GM19452 (cell line): ENCODE data around the gene FTCDNL1.

Experiments used
- ATAC-seq: cut with Tn5 transposase; IDR thresholded peaks from one replicate; pipeline ENCODE4 v1.9.1; 2021; ENCODE audit not compliant: unreplicated experiment

Gene FTCDNL1

GRCh38 chr2:199850718-199851500 is at the start of gene FTCDNL1:
Gene FTCDNL1, minus strand, starts transcription at chr2:199851192. Its CDS starts 2,230 bp downstream, at chr2:199848962.
- ATAC-seq = peak; percentile 97

- ATAC-seq = no peak
Observed at GRCh38 chr2:199896617-199897016, 45.6 kb upstream of the FTCDNL1 start.

GRCh38 chr2:199895406-199895805 is 44.4 kb upstream of the FTCDNL1 start:
- ATAC-seq = no peak

- ATAC-seq = no peak
Observed at GRCh38 chr2:199883474-199884212, 32.7 kb upstream of the FTCDNL1 start.

- no peak for ATAC-seq
Observed at GRCh38 chr2:199882667-199883066, 31.7 kb upstream of the FTCDNL1 start.

GRCh38 chr2:199875400-199875799 is 24.4 kb upstream of the FTCDNL1 start:
- no peak for ATAC-seq

GRCh38 chr2:199874209-199874608 is 23.2 kb upstream of the FTCDNL1 start:
- ATAC-seq = no peak

GRCh38 chr2:199870581-199870980 is 19.6 kb upstream of the FTCDNL1 start:
- ATAC-seq = no peak

- ATAC-seq = no peak
Observed at GRCh38 chr2:199869653-199870052, 18.7 kb upstream of the FTCDNL1 start.

- ATAC-seq = no peak
Observed at GRCh38 chr2:199869227-199869541, 18.2 kb upstream of the FTCDNL1 start.

GRCh38 chr2:199868431-199869226 is 17.6 kb upstream of the FTCDNL1 start:
- no peak for ATAC-seq

- ATAC-seq = no peak
Observed at GRCh38 chr2:199865905-199866304, 14.9 kb upstream of the FTCDNL1 start.

- ATAC-seq = no peak
Observed at GRCh38 chr2:199862788-199863187, 11.8 kb upstream of the FTCDNL1 start.

GRCh38 chr2:199861132-199861774 is 10.3 kb upstream of the FTCDNL1 start:
- no peak for ATAC-seq

GRCh38 chr2:199855812-199856211 is 4.8 kb upstream of the FTCDNL1 start:
- ATAC-seq = no peak

- ATAC-seq = no peak
Observed at GRCh38 chr2:199851883-199852282, 891 bp upstream of the FTCDNL1 start.

GRCh38 chr2:199851501-199851810 is 464 bp upstream of the FTCDNL1 start:
- ATAC-seq = no peak

GRCh38 chr2:199850218-199850717 is 724 bp downstream of the FTCDNL1 start:
- ATAC-seq = no peak

GRCh38 chr2:199848389-199849130 is 2.4 kb downstream of the FTCDNL1 start:
- no peak for ATAC-seq

- no peak for ATAC-seq
Observed at GRCh38 chr2:199847181-199847864, 3.7 kb downstream of the FTCDNL1 start.
